ENCODE measurements around the gene UBTF. TPM values are rescaled to one million over a fixed set of nuclear protein-coding genes. Genes with fewer than 3 reads are reported as not detected.

Gene UBTF
- total RNA-seq, 1 donor from 2014 or later, result 53.9 TPM

DNA sequence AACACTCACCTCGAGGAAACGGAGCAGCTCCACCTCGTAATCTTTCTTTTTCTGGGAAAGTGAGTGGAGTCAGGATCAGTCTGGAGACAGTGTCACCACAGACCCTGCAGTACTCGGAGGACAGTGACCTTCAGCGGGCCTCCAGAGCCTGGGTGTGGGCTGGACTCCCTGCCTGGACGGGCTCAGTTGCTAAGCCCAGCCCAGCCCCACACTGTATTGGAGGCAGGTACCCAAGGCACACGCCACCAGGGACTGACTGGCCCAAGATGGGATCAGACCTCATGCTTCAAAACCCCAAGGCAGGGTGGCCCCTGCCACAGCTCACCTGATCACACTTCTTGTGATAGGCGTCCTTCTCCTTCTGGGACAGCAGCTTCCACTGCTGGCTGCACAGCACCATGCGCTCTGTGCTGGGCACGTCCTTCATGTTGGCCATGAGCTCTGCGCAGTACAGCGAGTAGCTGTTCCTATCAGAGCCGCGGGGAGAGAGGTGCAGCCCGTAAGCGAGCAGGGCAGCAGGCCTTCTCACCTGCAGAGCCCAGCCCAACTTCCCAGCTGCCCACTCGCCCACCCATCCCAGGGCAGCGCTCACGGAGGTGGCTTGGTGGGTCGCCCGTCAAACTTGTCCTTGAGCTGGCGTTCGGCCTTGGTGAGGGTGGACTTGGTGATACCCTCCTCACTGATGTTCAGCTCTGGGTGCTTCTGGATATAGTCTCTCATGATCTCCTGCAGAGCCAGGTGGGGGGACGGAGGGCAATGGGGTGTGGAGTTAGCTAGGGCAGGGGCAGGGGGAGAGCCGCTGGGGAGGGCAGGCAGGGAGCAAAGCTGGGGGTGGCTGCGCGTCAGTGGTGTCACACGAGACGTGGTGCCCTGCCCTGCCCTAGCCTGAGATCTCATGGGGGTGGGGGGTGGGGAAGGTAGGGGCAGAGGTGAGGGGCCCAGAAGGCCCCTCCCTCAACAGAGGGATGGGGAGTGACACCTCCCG lies 7.9 kb downstream of the UBTF start:
- Histone ChIP-seq H3K9me3 (replicated peaks) (no peaks in the 10 kb centered on the region), H3K27me3 (ENCODE audit: low read depth) (no peaks in the 10 kb centered on the region), H3K36me3 (peaks cover 87% of the 10 kb centered on the region), H3K4me1 (peaks cover 31% of the 10 kb centered on the region), H3K4me3 (no peak overlapping the region), H3K27ac (replicated peaks) (no peak overlapping the region)
- no peak for TF ChIP-seq CTCF (IDR thresholded peaks at IDR 0.05; ENCODE audit: borderline replicate concordance)
- DNase-seq, result no peak
- intact Hi-C loops (cut with micrococcal nuclease), result loop anchor here (5.0 kb wide), 1 partner anchor 121 kb away; no protein-coding TSS in a partner anchor

DNA sequence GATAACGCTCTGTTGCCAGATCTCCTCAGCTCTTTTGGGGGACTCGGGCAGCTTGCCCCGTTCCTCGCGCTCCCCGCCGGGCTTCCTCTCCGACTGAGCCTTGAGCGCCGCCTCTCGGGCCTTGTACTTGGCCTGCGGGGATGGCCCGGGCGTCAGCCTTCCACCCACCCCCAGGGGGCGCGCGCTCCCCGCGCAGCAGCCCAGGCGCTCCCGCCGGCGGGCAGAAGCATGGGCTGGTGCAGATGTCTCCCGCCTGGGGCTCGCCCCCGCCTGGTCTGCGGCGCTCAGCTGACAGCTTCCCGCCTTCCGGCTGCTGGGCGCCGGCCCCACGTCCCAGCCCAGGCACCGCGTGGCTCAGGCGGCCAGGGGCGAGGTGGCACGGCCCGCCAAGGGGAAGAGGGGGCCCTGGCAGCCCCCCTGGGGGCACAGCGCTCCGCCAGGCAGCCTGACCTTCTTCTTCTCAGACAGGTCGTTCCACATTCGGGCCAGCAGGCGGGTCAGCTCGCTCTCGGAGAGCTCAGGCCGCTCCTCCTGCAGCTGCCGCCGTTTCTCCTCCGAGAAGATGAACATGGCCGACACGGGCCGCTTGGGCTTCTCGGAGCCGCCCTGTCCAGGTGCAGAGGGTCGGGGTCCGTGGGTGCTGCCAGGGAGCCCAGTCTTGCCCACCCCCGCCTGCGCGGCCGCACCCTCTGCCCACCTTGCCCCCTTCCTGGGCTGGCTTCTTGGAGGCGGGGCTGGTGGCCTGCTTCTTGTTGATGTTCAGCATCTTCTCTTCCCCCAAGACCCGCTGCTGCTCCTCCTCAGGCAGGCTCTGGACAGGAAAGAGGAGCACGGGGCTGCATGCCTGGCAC lies 8.9 kb downstream of the UBTF start:
- H3K27me3 ChIP-seq (ENCODE audit: low read depth), result no peaks in the 10 kb centered on the region
- H3K4me3 ChIP-seq, result peak overlapping the region; percentile 26
- TF ChIP-seq CTCF (IDR thresholded peaks at IDR 0.05; ENCODE audit: borderline replicate concordance), result peak; percentile 99
- H3K4me1 ChIP-seq, result peaks cover 22% of the 10 kb centered on the region
- intact Hi-C loops (cut with micrococcal nuclease), result loop anchor here (5.0 kb wide), 1 partner anchor 122 kb away; no protein-coding TSS in a partner anchor
- H3K27ac ChIP-seq (replicated peaks), result peak overlapping the region; percentile 54
- no peaks in the 10 kb centered on the region for H3K9me3 ChIP-seq (replicated peaks)
- H3K36me3 ChIP-seq, result peaks cover 77% of the 10 kb centered on the region
- DNase-seq, result peak; percentile 89

- Histone ChIP-seq H3K9me3 (replicated peaks) (no peaks in the 10 kb centered on the region), H3K36me3 (peaks cover 70% of the 10 kb centered on the region), H3K4me3 (peak overlapping the region; percentile 26), H3K27me3 (ENCODE audit: low read depth) (no peaks in the 10 kb centered on the region), H3K4me1 (peaks cover 18% of the 10 kb centered on the region), H3K27ac (replicated peaks) (peak overlapping the region; percentile 54)
- TF ChIP-seq CTCF (IDR thresholded peaks at IDR 0.05; ENCODE audit: borderline replicate concordance), result no peak
- DNase-seq, result no peak
- intact Hi-C loops (cut with micrococcal nuclease), result loop anchor here (5.0 kb wide), 1 partner anchor 122 kb away; no protein-coding TSS in a partner anchor
Observed at GRCh38 chr17:44209786-44210341, 9.6 kb downstream of the UBTF start.

- no peaks in the 10 kb centered on the region for H3K9me3 ChIP-seq (replicated peaks)
- H3K27me3 ChIP-seq (ENCODE audit: low read depth), result no peaks in the 10 kb centered on the region
- H3K36me3 ChIP-seq, result peaks cover 55% of the 10 kb centered on the region
- intact Hi-C loops (cut with micrococcal nuclease), result no loop called here
- no peak overlapping the region for H3K4me3 ChIP-seq
- DNase-seq, result no peak
- H3K27ac ChIP-seq (replicated peaks), result no peak overlapping the region
- TF ChIP-seq CTCF (IDR thresholded peaks at IDR 0.05; ENCODE audit: borderline replicate concordance), result no peak
- peaks cover 30% of the 10 kb centered on the region for H3K4me1 ChIP-seq
Observed at GRCh38 chr17:44207743-44208142, 11.7 kb downstream of the UBTF start.

GRCh38 chr17:44207319-44207718 lies 12.2 kb downstream of the UBTF start:
- Histone ChIP-seq H3K9me3 (replicated peaks) (no peaks in the 10 kb centered on the region), H3K4me1 (peaks cover 30% of the 10 kb centered on the region), H3K27me3 (ENCODE audit: low read depth) (no peaks in the 10 kb centered on the region), H3K27ac (replicated peaks) (no peak overlapping the region), H3K4me3 (no peak overlapping the region), H3K36me3 (peaks cover 53% of the 10 kb centered on the region)
- no peak for DNase-seq
- no peak for TF ChIP-seq CTCF (IDR thresholded peaks at IDR 0.05; ENCODE audit: borderline replicate concordance)
- intact Hi-C loops (cut with micrococcal nuclease), result no loop called here
